SJSA1 (cell line): Measurements from ENCODE around the gene RCAN1. TPM values are rescaled to one million over a fixed set of nuclear protein-coding genes. Genes with fewer than 3 reads are reported as not detected.
"Not testable (repeated sequence)": the region's sequence is repeated elsewhere in the genome, so short reads cannot be mapped to it uniquely, and the experiment has no call there.

Experiments
- DNase-seq, 2 experiments: peaks; one replicate each; pipeline ENCODE4 v3.0.0-alpha.2; 2015 to 2020; ENCODE audit warnings: low spot score in 2 of 2, low read depth in 1 of 2
- H3K27ac ChIP-seq: fragments of 250-450 bp; sonication (Bioruptor Pico); 2 replicates; pipeline ENCODE4 v1.5.1; 2020; ENCODE audit warnings: mild to moderate bottlenecking, moderate library complexity
- H3K27me3 ChIP-seq: fragments of 250-450 bp; sonication (Bioruptor Pico); replicated peaks from 2 replicates; pipeline ENCODE4 v1.5.1; 2020; ENCODE audit warnings: mild to moderate bottlenecking, moderate library complexity
- H3K36me3 ChIP-seq: fragments of 250-450 bp; sonication (Bioruptor Pico); 2 replicates; pipeline ENCODE4 v1.5.1; 2020; ENCODE audit warnings: mild to moderate bottlenecking
- H3K4me1 ChIP-seq: fragments of 250-450 bp; sonication (Bioruptor Pico); replicated peaks from 2 replicates; pipeline ENCODE4 v1.6.1; 2021; ENCODE audit warnings: mild to moderate bottlenecking
- H3K4me3 ChIP-seq: fragments of 250-450 bp; sonication (Bioruptor Pico); 2 replicates; pipeline ENCODE4 v1.5.1; 2020; ENCODE audit warnings: mild to moderate bottlenecking
- H3K9me3 ChIP-seq: fragments of 250-450 bp; sonication (Bioruptor Pico); replicated peaks from 2 replicates; pipeline ENCODE4 v1.5.1; 2020; ENCODE audit warnings: mild to moderate bottlenecking
- total RNA-seq: library from RNA; depleted of rRNA; stranded (reverse); fragments of >200 nt; shearing (Covaris generic); gene quantifications from 2 replicates; pipeline ENCODE4 v1.2.3, GENCODE V29; 2014

RCAN1 gene
- total RNA-seq, 1 experiment from 2014 or later, result 132 TPM

GRCh38 chr21:34513129-34513675 lies 101.7 kb downstream of the RCAN1 start:
- Histone ChIP-seq H3K27me3 (no peaks in the 10 kb centered on the region), H3K9me3 (no peaks in the 10 kb centered on the region), H3K4me3 (no peak overlapping the region), H3K27ac (no peak overlapping the region), H3K36me3 (peaks cover 41% of the 10 kb centered on the region), H3K4me1 (no peaks in the 10 kb centered on the region)
- no peak for DNase-seq

GRCh38 chr21:34511787-34512455 lies 103.0 kb downstream of the RCAN1 start, which contains the start of gene KCNE1:
Gene KCNE1, minus strand, starts transcription at chr21:34512210. Its CDS starts 62,576 bp downstream, at chr21:34449634.
- no peaks in the 10 kb centered on the region for H3K27me3 ChIP-seq
- H3K4me1 ChIP-seq, result no peaks in the 10 kb centered on the region
- H3K36me3 ChIP-seq, result peaks cover 28% of the 10 kb centered on the region
- H3K27ac ChIP-seq, result no peak within 1 kb of the TSS
- H3K9me3 ChIP-seq, result no peaks in the 10 kb centered on the region
- DNase-seq, result no peak
- no peak within 1 kb of the TSS for H3K4me3 ChIP-seq

- DNase-seq, result no peak
- no peaks in the 10 kb centered on the region for H3K27me3 ChIP-seq
- H3K27ac ChIP-seq, result no peak overlapping the region
- no peaks in the 10 kb centered on the region for H3K4me1 ChIP-seq
- H3K9me3 ChIP-seq, result no peaks in the 10 kb centered on the region
- H3K36me3 ChIP-seq, result peaks cover 21% of the 10 kb centered on the region
- no peak overlapping the region for H3K4me3 ChIP-seq
Measured at GRCh38 chr21:34511181-34511580, 103.7 kb downstream of the RCAN1 start.

- Histone ChIP-seq H3K4me1 (no peaks in the 10 kb centered on the region), H3K27ac (no peak overlapping the region), H3K9me3 (no peaks in the 10 kb centered on the region), H3K27me3 (no peaks in the 10 kb centered on the region), H3K36me3 (peaks cover 13% of the 10 kb centered on the region), H3K4me3 (no peak overlapping the region)
- peak; percentile 68 to 81 for DNase-seq
Measured at GRCh38 chr21:34510148-34511142, 104.5 kb downstream of the RCAN1 start.

- no peaks in the 10 kb centered on the region for H3K27me3 ChIP-seq
- DNase-seq, result no peak
- no peaks in the 10 kb centered on the region for H3K9me3 ChIP-seq
- 0 out of 2 replicates have a peak, but pooled peaks cover 5% of the 10 kb centered on the region for H3K36me3 ChIP-seq
- H3K27ac ChIP-seq, result no peak overlapping the region
- no peak overlapping the region for H3K4me3 ChIP-seq
- no peaks in the 10 kb centered on the region for H3K4me1 ChIP-seq
Measured at GRCh38 chr21:34509151-34509550, 105.8 kb downstream of the RCAN1 start.

GRCh38 chr21:34504595-34504994 lies 110.3 kb downstream of the RCAN1 start:
- H3K36me3 ChIP-seq, result no peaks in the 10 kb centered on the region
- H3K4me3 ChIP-seq, result no peak overlapping the region
- no peaks in the 10 kb centered on the region for H3K27me3 ChIP-seq
- no peak for DNase-seq
- no peak overlapping the region for H3K27ac ChIP-seq
- H3K9me3 ChIP-seq, result no peaks in the 10 kb centered on the region
- H3K4me1 ChIP-seq, result peaks cover 6% of the 10 kb centered on the region; the same call in 1 of the 2 replicates

- H3K9me3 ChIP-seq, result no peaks in the 10 kb centered on the region; the same call in 1 of the 2 replicates
- no peak overlapping the region for H3K27ac ChIP-seq
- DNase-seq, result no peak
- no peaks in the 10 kb centered on the region for H3K27me3 ChIP-seq
- H3K36me3 ChIP-seq, result no peaks in the 10 kb centered on the region
- no peak overlapping the region for H3K4me3 ChIP-seq
- peaks cover 6% of the 10 kb centered on the region; the same call in 1 of the 2 replicates for H3K4me1 ChIP-seq
Measured at GRCh38 chr21:34502480-34503106, 112.3 kb downstream of the RCAN1 start.

- Histone ChIP-seq H3K4me3 (no peak overlapping the region), H3K4me1 (peaks cover 6% of the 10 kb centered on the region; the same call in 1 of the 2 replicates), H3K27me3 (no peaks in the 10 kb centered on the region), H3K9me3 (no peaks in the 10 kb centered on the region; the same call in 1 of the 2 replicates), H3K27ac (no peak overlapping the region), H3K36me3 (no peaks in the 10 kb centered on the region)
- no peak for DNase-seq
Measured at GRCh38 chr21:34501716-34502115, 113.2 kb downstream of the RCAN1 start.

GRCh38 chr21:34500191-34500590 lies 114.7 kb downstream of the RCAN1 start:
- peaks cover 6% of the 10 kb centered on the region; the same call in 1 of the 2 replicates for H3K4me1 ChIP-seq
- H3K9me3 ChIP-seq, result no peaks in the 10 kb centered on the region; the same call in 1 of the 2 replicates
- no peaks in the 10 kb centered on the region for H3K27me3 ChIP-seq
- H3K27ac ChIP-seq, result no peak overlapping the region
- no peak for DNase-seq
- H3K36me3 ChIP-seq, result no peaks in the 10 kb centered on the region
- H3K4me3 ChIP-seq, result no peak overlapping the region

- Histone ChIP-seq H3K4me1 (peaks cover 6% of the 10 kb centered on the region; the same call in 1 of the 2 replicates), H3K36me3 (no peaks in the 10 kb centered on the region), H3K27me3 (no peaks in the 10 kb centered on the region), H3K27ac (no peak overlapping the region), H3K9me3 (no peaks in the 10 kb centered on the region; the same call in 1 of the 2 replicates), H3K4me3 (no peak overlapping the region)
- no peak for DNase-seq
Measured at GRCh38 chr21:34499116-34499515, 115.8 kb downstream of the RCAN1 start.

- no peak for DNase-seq
- H3K27ac ChIP-seq, result no peak overlapping the region
Measured at GRCh38 chr21:34498623-34499022, 116.3 kb downstream of the RCAN1 start.

GRCh38 chr21:34483854-34484253 lies 131.1 kb downstream of the RCAN1 start:
- DNase-seq, H3K36me3 ChIP-seq, H3K9me3 ChIP-seq, H3K4me1 ChIP-seq, H3K27me3 ChIP-seq, H3K4me3 ChIP-seq, H3K27ac ChIP-seq: not testable (repeated sequence)

More at GRCh38 chr21:34498623-34499022, 116.3 kb downstream of the RCAN1 start:
- H3K36me3 ChIP-seq, result no peaks in the 10 kb centered on the region
- H3K27me3 ChIP-seq, result no peaks in the 10 kb centered on the region
- no peak overlapping the region for H3K4me3 ChIP-seq
- H3K4me1 ChIP-seq, result peaks cover 6% of the 10 kb centered on the region; the same call in 1 of the 2 replicates
- H3K9me3 ChIP-seq, result no peaks in the 10 kb centered on the region; the same call in 1 of the 2 replicates

- H3K27ac ChIP-seq, H3K4me1 ChIP-seq, DNase-seq, H3K9me3 ChIP-seq, H3K27me3 ChIP-seq, H3K4me3 ChIP-seq, H3K36me3 ChIP-seq: not testable (repeated sequence)
Measured at GRCh38 chr21:34483435-34483834, 131.5 kb downstream of the RCAN1 start.
